K562 (cell line): Measurements from ENCODE around the gene HSDL2. TPM values are rescaled to one million over a fixed set of nuclear protein-coding genes. Genes with fewer than 3 reads are reported as not detected.

Experiments used
- ATAC-seq: fragments of 200-7000 bp; cut with Tn5 transposase; 3 replicates; pipeline ENCODE4 v1.9.1; 2020; ENCODE audit warnings: moderate library complexity
- BruUV-seq: library from RNA; stranded (reverse); fragments of 400-500 nt; replicated peaks from 2 replicates; lab custom pipeline; 2021; lab: Mats Ljungman, UMichigan
- CTCF ChIA-PET: fragments of 300-600 bp; formaldehyde crosslinking; extraction: SDS; loops from one replicate; lab custom pipeline; 2021; ENCODE audit warnings: low intra/inter-chr PET ratio; lab: Yijun Ruan, JAX
- POLR2A ChIA-PET: fragments of 300-600, 350-650 bp; sonication (Branson Sonifier 250); formaldehyde crosslinking; extraction: SDS; loops from one replicate; lab custom pipeline; 2021; ENCODE audit warnings: antibody characterized with exemption, inconsistent platforms; lab: Yijun Ruan, JAX
- DNase-seq, 4 experiments: peaks; one replicate each; pipeline versions ENCODE4 v3.0.0 to v3.0.0-alpha.2; 2011 to 2018; ENCODE audit warnings: low spot score in 3 of 4, mixed read lengths in 3 of 4; ENCODE audit errors: extremely low read depth in 1 of 4
- FAIRE-seq: peaks from 2 replicates; lab custom pipeline; 2011; peaks lifted over from hg19 to GRCh38; lab: Jason Lieb, UNC
- H2AFZ ChIP-seq: 2 replicates; pipeline ENCODE4 v1.6.0; 2011; ENCODE audit warnings: low read depth, low read length, control low read depth, inconsistent platforms
- H3K27ac ChIP-seq: fragments of 200-600 bp; 3 replicates; pipeline ENCODE4 v1.8.0; 2011; ENCODE audit warnings: low read depth, mild to moderate bottlenecking, control low read depth, inconsistent platforms, low read length, moderate library complexity, mixed read lengths; ENCODE audit errors: extremely low read depth
- H3K27me3 ChIP-seq, 2 experiments: fragments of 300-600 bp in 1 of 2; 2 replicates in 1 of 2; 3 replicates in 1 of 2; pipeline versions ENCODE4 v1.6.0 to v1.8.0; 2011; ENCODE audit warnings: inconsistent platforms in 2 of 2, low read length in 2 of 2, mild to moderate bottlenecking in 1 of 2, mixed read lengths in 1 of 2, moderate library complexity in 1 of 2; ENCODE audit not compliant: control insufficient read depth in 2 of 2, insufficient read depth in 2 of 2
- H3K36me3 ChIP-seq: fragments of 300-600 bp; 3 replicates; pipeline ENCODE4 v1.8.0; 2011; ENCODE audit warnings: mild to moderate bottlenecking, low read length, inconsistent platforms; ENCODE audit not compliant: control insufficient read depth, insufficient read depth
- H3K4me1 ChIP-seq, 2 experiments: fragments of 200-600 bp in 1 of 2; replicated peaks in 1 of 2; 2 replicates in 1 of 2; 3 replicates in 1 of 2; pipeline versions ENCODE4 v1.5.1 to v1.8.0; 2011; ENCODE audit warnings: inconsistent platforms in 2 of 2, low read length in 2 of 2, mild to moderate bottlenecking in 1 of 2, mixed read lengths in 1 of 2, moderate library complexity in 1 of 2; ENCODE audit not compliant: control insufficient read depth in 2 of 2, insufficient read depth in 2 of 2
- H3K4me2 ChIP-seq: 2 replicates; pipeline ENCODE4 v1.6.1; 2011; ENCODE audit warnings: low read length, control low read depth, inconsistent platforms, mixed read lengths; ENCODE audit not compliant: insufficient read depth
- H3K4me3 ChIP-seq: fragments of 200-600 bp; sonication (generic), shearing (Covaris generic); 2 replicates; pipeline ENCODE4 v1.5.1; 2016; ENCODE audit warnings: control low read depth, inconsistent platforms
- H3K79me2 ChIP-seq: fragments of 200-600 bp; 3 replicates; pipeline ENCODE4 v1.8.0; 2011; ENCODE audit warnings: low read length, inconsistent platforms; ENCODE audit not compliant: control insufficient read depth, insufficient read depth
- H3K9ac ChIP-seq, 2 experiments: 2 replicates each; pipeline versions ENCODE4 v1.6.0 to v1.6.1; 2011; ENCODE audit warnings: low read depth in 2 of 2, low read length in 2 of 2, control low read depth in 1 of 2, inconsistent platforms in 1 of 2, mild to moderate bottlenecking in 1 of 2, mixed read lengths in 1 of 2; ENCODE audit not compliant: insufficient read depth in 1 of 2
- H3K9me1 ChIP-seq: one replicate; pipeline ENCODE4 v1.6.0; 2011; ENCODE audit warnings: inconsistent platforms, mild to moderate bottlenecking, low read length, moderate library complexity; ENCODE audit not compliant: control insufficient read depth, insufficient read depth
- H3K9me3 ChIP-seq: replicated peaks from 2 replicates; pipeline ENCODE4 v1.5.1; 2011; ENCODE audit warnings: low read depth, low read length, inconsistent platforms; ENCODE audit not compliant: control insufficient read depth, insufficient read depth
- H4K20me1 ChIP-seq: replicated peaks from 2 replicates; pipeline ENCODE4 v1.6.1; 2011; ENCODE audit warnings: low read length, inconsistent platforms, mixed read lengths; ENCODE audit not compliant: control insufficient read depth, insufficient read depth
- NFRKB ChIP-seq: fragments of 450-650 bp; IDR thresholded peaks from 2 replicates; pipeline ENCODE4 v1.6.1; 2016; ENCODE audit warnings: low read depth
- RBM25 ChIP-seq: fragments of 200-400 bp; formaldehyde crosslinking; IDR thresholded peaks from 2 replicates; pipeline ENCODE4 v1.6.1; 2018; ENCODE audit warnings: low read length, low read depth, moderate library complexity; ENCODE audit not compliant: severe bottlenecking
- RCOR1 ChIP-seq, 2 experiments: IDR thresholded peaks; 2 replicates each; pipeline ENCODE4 v1.6.1; 2012; ENCODE audit warnings: low read depth in 2 of 2, low read length in 2 of 2, borderline replicate concordance in 1 of 2, improper control_type of control experiment in 1 of 2
- U2AF2 ChIP-seq: fragments of 200-400 bp; formaldehyde crosslinking; optimal IDR thresholded peaks from 2 replicates; pipeline ENCODE3; 2017; ENCODE audit warnings: low read depth, mild to moderate bottlenecking, low read length
- ZNF121 ChIP-seq: sonication (generic); formaldehyde crosslinking; conservative IDR thresholded peaks from 2 replicates; pipeline ENCODE4 v1.8.0; 2022; ENCODE audit warnings: missing genetic modification reagents
- WGBS: fragments of 100-300 bp; shearing (Covaris generic); methylation state at CpG from one replicate; pipeline ENCODE4 v1.1.6; 2016; ENCODE audit warnings: low coverage, mixed read lengths; ENCODE audit not compliant: insufficient coverage; ENCODE audit errors: missing lambda C conversion rate; 5-methylcytosine and 5-hydroxymethylcytosine counted together
- in situ Hi-C: fragments of 300-500 bp; cut with MboI; formaldehyde crosslinking; loops from 4 replicates; pipeline ENCODE4 v1.15.0; 2018; ENCODE audit warnings: inconsistent platforms, mixed read lengths
- intact Hi-C: fragments of 100-400 bp; cut with micrococcal nuclease; formaldehyde crosslinking; loops from 2 replicates; pipeline ENCODE4 v1.14.2; 2022
- polyA plus RNA-seq, 8 experiments: library from polyadenylated mRNA; depleted of rRNA in 4 of 8; stranded (reverse) in 5 of 8; unstranded in 3 of 8; fragments of >200 nt; fragmentation: Nextera tagmentation in 2 of 8; fragmentation: Illumina TruSeq in 1 of 8; extraction: Ambion mirVana in 2 of 8; extraction: Trizol in 1 of 8; gene quantifications; 2 replicates each; pipeline versions ENCODE4 v1.2.1 to v1.2.3, GENCODE V29; 2011 to 2014; ENCODE audit warnings: inconsistent platforms in 1 of 8, missing spikeins in 1 of 8
- total RNA-seq, 7 experiments: library from RNA; depleted of rRNA in 6 of 7; stranded (reverse); fragments of >200 nt in 6 of 7; fragmentation: Illumina TruSeq in 2 of 7; extraction: Trizol in 2 of 7; gene quantifications; 2 replicates each; pipeline versions ENCODE4 v1.2.1 to v1.2.3, GENCODE V29; 2011 to 2021; ENCODE audit warnings: low replicate concordance in 1 of 7

The HSDL2 gene
- total and polyA plus RNA-seq, 9 of the 15 experiments (the other 6 are each of a cell fraction or from before 2014, with no cell fraction given): 22.8 to 74.1 (median 35.6) TPM

GRCh38 chr9:112360047-112360804 is 19.7 kb upstream of the HSDL2 start:
- intact Hi-C loops: loop anchor here (2.0 to 10.0 kb wide), 3 partner anchors 265 to 395 kb away; no protein-coding TSS in a partner anchor
- no peaks in the 10 kb centered on the region for H3K4me1 ChIP-seq
- FAIRE-seq (no peak), ATAC-seq (no peak), DNase-seq (no peak)
- H3K27me3 ChIP-seq: no peaks in the 10 kb centered on the region
- H3K4me2 ChIP-seq: no peak overlapping the region
- in situ Hi-C loops: loop anchor here (5.0 kb wide), 1 partner anchor 598 kb away; no protein-coding TSS in a partner anchor
- H3K79me2 ChIP-seq: no peaks in the 10 kb centered on the region
- no peak for TF ChIP-seq RCOR1 (IDR thresholded peaks at IDR 0.05; ENCODE audit: borderline replicate concordance in 1 of 2, low read depth in 2 of 2, low read length in 2 of 2)
- peak; percentile 17 for TF ChIP-seq RBM25
- peak; percentile 72 for TF ChIP-seq ZNF121 (CRISPR knock-in tag)
- ChIA-PET POLR2A (interaction anchor here (0.6 to 0.7 kb wide), 2 partner anchors 25 to 544 kb away, joined by 3 read pairs; no protein-coding TSS in a partner anchor), CTCF (interaction anchor here (1.5 to 2.6 kb wide), 3 partner anchors 194 to 600 kb away, joined by 3 to 26 read pairs (median 7); no protein-coding TSS in a partner anchor)
- WGBS: 62% methylated on average over 5 of the region's 5 CpGs
- BruUV-seq: no TSS peak
- no peaks in the 10 kb centered on the region for H4K20me1 ChIP-seq
- no peaks in the 10 kb centered on the region for H3K36me3 ChIP-seq
- no peak overlapping the region for H3K9ac ChIP-seq
- H3K4me3 ChIP-seq: no peak overlapping the region
- H3K9me3 ChIP-seq: no peaks in the 10 kb centered on the region
- no peak overlapping the region for H3K27ac ChIP-seq
- no peaks in the 10 kb centered on the region for H3K9me1 ChIP-seq
- no peak overlapping the region for H2AFZ ChIP-seq

GRCh38 chr9:112361601-112362000 is 18.3 kb upstream of the HSDL2 start:
- no peaks in the 10 kb centered on the region for H3K36me3 ChIP-seq
- in situ Hi-C loops (loop anchor here (5.0 kb wide), 1 partner anchor 599 kb away; no protein-coding TSS in a partner anchor), intact Hi-C loops (loop anchor here (1.0 to 10.0 kb wide), 4 partner anchors 267 to 601 kb away; no protein-coding TSS in a partner anchor)
- no peaks in the 10 kb centered on the region for H4K20me1 ChIP-seq
- ChIA-PET CTCF (interaction anchor here (0.9 to 2.6 kb wide), 6 partner anchors 27 to 601 kb away, joined by 3 to 26 read pairs (median 5); no protein-coding TSS in a partner anchor), POLR2A (no interaction called here)
- H3K4me2 ChIP-seq: no peak overlapping the region
- ATAC-seq (peak; percentile 80), DNase-seq (peak in 2 of 4 experiments; percentile 18 to 59), FAIRE-seq (peak; percentile 84)
- no peaks in the 10 kb centered on the region for H3K9me1 ChIP-seq
- H3K4me1 ChIP-seq: no peaks in the 10 kb centered on the region
- no peak overlapping the region for H3K27ac ChIP-seq
- BruUV-seq: no TSS peak
- WGBS: 18% methylated on average over 4 of the region's 4 CpGs
- H2AFZ ChIP-seq: peak overlapping the region; percentile 22; the same call in 1 of the 2 replicates
- no peak overlapping the region for H3K9ac ChIP-seq
- H3K79me2 ChIP-seq: no peaks in the 10 kb centered on the region
- no peaks in the 10 kb centered on the region for H3K27me3 ChIP-seq
- H3K4me3 ChIP-seq: no peak overlapping the region
- no peaks in the 10 kb centered on the region for H3K9me3 ChIP-seq
- TF ChIP-seq NFRKB (no peak), U2AF2 (no peak)
